ENCODE measurements around the gene CCDC38.

Gene CCDC38

DNA sequence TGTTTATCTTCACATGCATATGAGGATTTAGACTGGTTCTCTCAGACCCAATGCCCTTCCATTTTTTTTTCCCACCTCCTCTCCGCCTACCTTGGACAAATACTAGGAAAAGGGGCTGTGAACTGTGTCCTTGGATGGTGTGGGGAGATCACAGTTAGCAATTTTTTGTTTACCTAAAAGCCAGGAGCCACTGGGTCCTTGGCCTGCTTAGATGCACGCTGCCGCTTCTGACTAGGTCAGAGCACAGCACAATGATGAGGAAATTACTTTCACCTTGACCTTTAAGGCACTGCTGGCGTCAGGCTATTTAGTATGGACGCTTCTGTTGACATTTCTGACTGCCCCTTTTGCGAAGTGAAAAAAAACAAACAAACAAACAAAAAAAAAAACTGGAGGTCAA is 1.9 kb downstream of the CCDC38 start:
- no peak overlapping the region for H3K9ac ChIP-seq (ENCODE audit: low read length in 2 of 2)
- H3K27ac ChIP-seq (ENCODE audit: low read length), result no peak overlapping the region
- no peaks in the 10 kb centered on the region for H3K36me3 ChIP-seq (ENCODE audit: control insufficient read depth in 2 of 2, insufficient read depth in 2 of 2, low read length in 2 of 2)
- no peak overlapping the region for H3K4me3 ChIP-seq (ENCODE audit: low read length in 2 of 2)
- peaks cover 6% of the 10 kb centered on the region for H3K4me1 ChIP-seq (ENCODE audit: control insufficient read depth, insufficient read depth, low read length)
- H3K27me3 ChIP-seq (ENCODE audit: control insufficient read depth in 1 of 2, insufficient read depth in 2 of 2, low read length in 2 of 2), result no peaks in the 10 kb centered on the region
- H3K9me3 ChIP-seq (ENCODE audit: control insufficient read depth in 2 of 2, low read length in 2 of 2), result no peaks in the 10 kb centered on the region

DNA sequence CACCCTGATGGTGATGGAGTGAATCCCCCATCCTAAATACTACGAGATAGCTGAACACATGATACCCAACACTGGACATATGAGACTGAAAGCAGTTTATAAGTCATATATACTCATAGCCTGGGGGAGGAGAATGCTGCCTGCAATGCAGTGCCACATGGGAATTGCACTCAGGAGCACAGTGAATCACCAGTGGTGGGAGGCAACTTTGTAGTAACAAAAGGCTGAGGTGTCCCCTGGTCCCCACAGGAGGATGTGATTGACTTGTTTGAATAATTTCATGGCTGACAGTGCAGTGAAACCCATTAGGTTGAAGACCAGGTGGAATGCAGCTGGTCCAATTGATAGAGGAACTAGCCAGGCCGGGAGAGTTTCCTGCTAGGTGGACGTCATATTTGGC is 20.2 kb downstream of the CCDC38 start:
- H3K36me3 ChIP-seq (ENCODE audit: control insufficient read depth in 2 of 2, insufficient read depth in 2 of 2, low read length in 2 of 2), result no peaks in the 10 kb centered on the region
- H3K4me3 ChIP-seq (ENCODE audit: low read length in 2 of 2), result no peak overlapping the region
- no peak overlapping the region for H3K9ac ChIP-seq (ENCODE audit: low read length in 2 of 2)
- H3K4me1 ChIP-seq (ENCODE audit: control insufficient read depth, insufficient read depth, low read length), result no peaks in the 10 kb centered on the region
- H3K9me3 ChIP-seq (ENCODE audit: control insufficient read depth in 2 of 2, low read length in 2 of 2), result no peaks in the 10 kb centered on the region
- H3K27me3 ChIP-seq (ENCODE audit: control insufficient read depth in 1 of 2, insufficient read depth in 2 of 2, low read length in 2 of 2), result no peaks in the 10 kb centered on the region
- no peak overlapping the region for H3K27ac ChIP-seq (ENCODE audit: low read length)

DNA sequence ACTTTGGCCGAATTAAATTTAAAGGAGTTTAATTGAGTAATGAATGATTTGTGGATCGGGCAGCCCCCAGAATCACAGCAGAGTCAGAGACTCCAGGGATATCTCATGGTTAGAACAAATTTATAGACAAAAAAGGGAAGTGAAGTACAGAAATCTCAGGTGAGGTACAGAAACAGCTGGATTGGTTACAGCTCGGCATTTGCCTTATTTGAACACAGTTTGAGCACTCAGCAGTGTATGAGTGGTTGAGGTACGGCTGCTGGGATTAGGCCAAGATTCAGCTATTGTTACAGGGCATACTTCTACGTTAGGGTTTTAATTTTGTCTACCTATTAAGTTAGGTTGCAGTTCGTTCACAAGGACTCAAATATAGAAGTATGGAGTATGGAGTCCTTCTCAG is 23.3 kb downstream of the CCDC38 start:
- H3K27ac ChIP-seq (ENCODE audit: low read length), result no peak overlapping the region
- no peaks in the 10 kb centered on the region for H3K9me3 ChIP-seq (ENCODE audit: control insufficient read depth in 2 of 2, low read length in 2 of 2)
- no peak overlapping the region for H3K9ac ChIP-seq (ENCODE audit: low read length in 2 of 2)

DNA sequence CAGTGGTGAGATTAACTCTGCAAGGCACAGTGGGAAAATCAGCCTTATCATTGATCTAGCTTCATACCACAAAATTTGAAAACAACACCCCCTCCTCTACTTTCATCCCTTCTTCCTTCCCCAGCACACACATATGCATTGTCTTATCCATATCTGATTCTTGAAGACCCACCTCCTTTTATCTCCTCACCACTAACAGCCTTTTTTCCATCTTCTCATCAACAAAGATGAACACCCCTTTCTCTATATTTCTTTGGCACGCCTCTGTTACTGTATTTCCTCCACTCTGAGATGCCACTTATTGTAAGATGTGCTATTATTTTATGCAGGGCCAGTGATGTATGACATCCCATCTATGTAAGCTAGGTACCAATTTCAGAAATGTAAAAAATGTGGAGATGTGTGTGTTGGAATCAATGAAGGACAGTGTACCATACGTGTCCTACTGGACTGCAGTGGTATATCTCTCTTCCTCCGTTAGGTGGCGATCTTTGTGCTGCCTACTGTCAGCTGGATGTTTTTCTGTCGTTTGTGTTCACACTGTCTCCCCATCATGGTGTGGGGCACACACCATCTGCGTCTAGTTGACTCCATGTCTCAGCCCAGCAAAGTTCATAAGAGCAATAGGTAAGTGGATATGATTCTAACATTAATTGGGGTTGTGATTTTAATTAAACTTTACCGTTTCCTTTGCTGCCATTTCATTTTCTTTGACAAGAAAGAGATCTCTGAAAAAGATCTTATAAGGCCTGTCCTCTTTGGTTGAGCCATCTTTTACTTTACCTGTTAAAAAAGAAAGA is 24.0 kb downstream of the CCDC38 start:
- H3K4me1 ChIP-seq (ENCODE audit: control insufficient read depth, insufficient read depth, low read length), result no peaks in the 10 kb centered on the region
- no peak overlapping the region for H3K4me3 ChIP-seq (ENCODE audit: low read length in 2 of 2)
- no peaks in the 10 kb centered on the region for H3K27me3 ChIP-seq (ENCODE audit: control insufficient read depth in 1 of 2, insufficient read depth in 2 of 2, low read length in 2 of 2)
- no peak overlapping the region for H3K9ac ChIP-seq (ENCODE audit: low read length in 2 of 2)
- H3K36me3 ChIP-seq (ENCODE audit: control insufficient read depth in 2 of 2, insufficient read depth in 2 of 2, low read length in 2 of 2), result no peaks in the 10 kb centered on the region
- no peaks in the 10 kb centered on the region for H3K9me3 ChIP-seq (ENCODE audit: control insufficient read depth in 2 of 2, low read length in 2 of 2)
- no peak overlapping the region for H3K27ac ChIP-seq (ENCODE audit: low read length)

More for the DNA sequence above, 23.3 kb downstream of the CCDC38 start:
- Histone ChIP-seq H3K4me1 (ENCODE audit: control insufficient read depth, insufficient read depth, low read length) (no peaks in the 10 kb centered on the region), H3K27me3 (ENCODE audit: control insufficient read depth in 1 of 2, insufficient read depth in 2 of 2, low read length in 2 of 2) (no peaks in the 10 kb centered on the region), H3K4me3 (ENCODE audit: low read length in 2 of 2) (no peak overlapping the region), H3K36me3 (ENCODE audit: control insufficient read depth in 2 of 2, insufficient read depth in 2 of 2, low read length in 2 of 2) (no peaks in the 10 kb centered on the region)

DNA sequence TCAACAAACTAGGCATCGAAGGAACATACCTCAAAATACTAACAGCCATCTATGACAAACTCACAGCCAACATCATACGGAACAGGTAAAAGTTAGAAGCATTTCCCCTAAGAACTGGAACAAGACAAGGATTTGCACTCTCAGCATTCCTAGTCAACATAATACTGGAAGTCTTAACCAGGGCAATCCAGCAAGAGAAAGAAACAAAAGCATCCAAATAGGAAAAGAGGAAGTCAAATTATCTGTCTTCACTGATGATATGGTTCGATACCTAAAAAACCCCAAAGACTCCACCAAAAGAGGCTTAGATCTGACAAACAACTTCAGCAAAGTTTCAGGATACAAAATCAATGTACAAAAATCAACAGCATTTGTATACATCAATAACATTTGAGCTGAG is 32.5 kb downstream of the CCDC38 start:
- Histone ChIP-seq H3K4me3 (ENCODE audit: low read length in 2 of 2) (no peak overlapping the region), H3K4me1 (ENCODE audit: control insufficient read depth, insufficient read depth, low read length) (no peaks in the 10 kb centered on the region), H3K27ac (ENCODE audit: low read length) (no peak overlapping the region), H3K9ac (ENCODE audit: low read length in 2 of 2) (no peak overlapping the region), H3K27me3 (ENCODE audit: control insufficient read depth in 1 of 2, insufficient read depth in 2 of 2, low read length in 2 of 2) (no peaks in the 10 kb centered on the region), H3K9me3 (ENCODE audit: control insufficient read depth in 2 of 2, low read length in 2 of 2) (no peaks in the 10 kb centered on the region), H3K36me3 (ENCODE audit: control insufficient read depth in 2 of 2, insufficient read depth in 2 of 2, low read length in 2 of 2) (no peaks in the 10 kb centered on the region)

DNA sequence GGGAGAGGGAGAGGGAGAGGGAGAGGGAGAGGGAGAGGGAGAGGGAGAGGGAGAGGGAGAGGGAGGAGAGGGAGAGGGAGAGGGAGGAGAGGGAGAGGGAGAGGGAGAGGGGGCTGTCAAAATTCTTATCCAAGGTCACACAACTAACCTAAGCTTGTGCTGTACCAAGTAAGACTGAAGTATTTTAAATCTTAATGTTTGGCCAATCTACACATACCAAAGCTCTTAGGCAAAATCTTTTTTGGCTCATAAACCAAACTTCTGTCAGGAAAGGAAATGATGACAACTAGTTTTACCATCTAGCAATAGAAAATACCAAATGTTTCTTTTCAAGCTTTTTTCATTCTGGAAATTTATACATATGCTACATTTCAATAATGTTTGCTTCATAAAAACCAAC is 33.8 kb downstream of the CCDC38 start:
- H3K36me3 ChIP-seq (ENCODE audit: control insufficient read depth in 2 of 2, insufficient read depth in 2 of 2, low read length in 2 of 2), result no peaks in the 10 kb centered on the region
- no peak overlapping the region for H3K9ac ChIP-seq (ENCODE audit: low read length in 2 of 2)
- H3K9me3 ChIP-seq (ENCODE audit: control insufficient read depth in 2 of 2, low read length in 2 of 2), result no peaks in the 10 kb centered on the region
- H3K27me3 ChIP-seq (ENCODE audit: control insufficient read depth in 1 of 2, insufficient read depth in 2 of 2, low read length in 2 of 2), result no peaks in the 10 kb centered on the region
- no peaks in the 10 kb centered on the region for H3K4me1 ChIP-seq (ENCODE audit: control insufficient read depth, insufficient read depth, low read length)
- H3K4me3 ChIP-seq (ENCODE audit: low read length in 2 of 2), result no peak overlapping the region
- no peak overlapping the region for H3K27ac ChIP-seq (ENCODE audit: low read length)

DNA sequence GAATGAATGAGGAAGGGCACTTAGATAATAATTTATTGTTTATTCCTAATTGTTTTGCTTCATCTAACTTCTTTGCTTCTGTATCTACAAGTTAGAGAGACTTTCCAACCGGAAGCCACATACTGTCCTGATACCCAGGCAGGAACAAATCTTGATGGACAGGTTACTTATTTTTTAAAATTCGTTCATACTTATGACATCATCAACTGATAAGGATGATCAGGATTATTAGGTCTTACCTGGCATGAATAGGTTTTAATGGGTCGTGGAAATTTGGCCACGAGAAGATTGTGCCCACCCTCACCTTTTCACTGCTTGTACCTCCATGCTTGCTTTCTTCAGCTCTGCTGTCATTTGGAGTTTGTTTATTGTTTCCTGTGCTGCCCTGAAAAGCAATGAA is 44.3 kb downstream of the CCDC38 start:
- H3K4me1 ChIP-seq (ENCODE audit: control insufficient read depth, insufficient read depth, low read length), result no peaks in the 10 kb centered on the region
- no peaks in the 10 kb centered on the region for H3K9me3 ChIP-seq (ENCODE audit: control insufficient read depth in 2 of 2, low read length in 2 of 2)
- no peak overlapping the region for H3K4me3 ChIP-seq (ENCODE audit: low read length in 2 of 2)
- H3K36me3 ChIP-seq (ENCODE audit: control insufficient read depth in 2 of 2, insufficient read depth in 2 of 2, low read length in 2 of 2), result no peaks in the 10 kb centered on the region
- H3K9ac ChIP-seq (ENCODE audit: low read length in 2 of 2), result no peak overlapping the region
- H3K27ac ChIP-seq (ENCODE audit: low read length), result no peak overlapping the region
- H3K27me3 ChIP-seq (ENCODE audit: control insufficient read depth in 1 of 2, insufficient read depth in 2 of 2, low read length in 2 of 2), result no peaks in the 10 kb centered on the region

DNA sequence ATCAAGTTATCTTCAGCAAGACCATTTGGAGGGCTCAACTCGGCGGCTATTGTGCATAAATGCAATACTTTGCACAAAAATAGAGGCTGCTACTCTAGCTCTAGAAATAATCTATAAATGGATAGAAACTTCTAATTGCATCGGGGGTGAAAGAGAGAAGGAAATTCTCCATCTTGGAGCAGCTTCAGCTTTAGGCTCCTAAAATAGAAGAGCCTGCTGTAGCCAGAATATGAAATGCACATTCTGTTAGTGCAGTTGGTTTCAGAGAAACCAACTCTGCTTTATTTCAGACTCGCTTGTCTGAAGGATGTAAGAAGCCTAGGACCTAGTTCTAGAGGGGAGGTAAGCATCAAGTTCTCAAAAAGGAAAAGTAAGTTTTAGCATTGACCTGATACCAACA is 45.6 kb downstream of the CCDC38 start:
- no peak overlapping the region for H3K9ac ChIP-seq (ENCODE audit: low read length in 2 of 2)
- no peaks in the 10 kb centered on the region for H3K27me3 ChIP-seq (ENCODE audit: control insufficient read depth in 1 of 2, insufficient read depth in 2 of 2, low read length in 2 of 2)
- no peak overlapping the region for H3K4me3 ChIP-seq (ENCODE audit: low read length in 2 of 2)

DNA sequence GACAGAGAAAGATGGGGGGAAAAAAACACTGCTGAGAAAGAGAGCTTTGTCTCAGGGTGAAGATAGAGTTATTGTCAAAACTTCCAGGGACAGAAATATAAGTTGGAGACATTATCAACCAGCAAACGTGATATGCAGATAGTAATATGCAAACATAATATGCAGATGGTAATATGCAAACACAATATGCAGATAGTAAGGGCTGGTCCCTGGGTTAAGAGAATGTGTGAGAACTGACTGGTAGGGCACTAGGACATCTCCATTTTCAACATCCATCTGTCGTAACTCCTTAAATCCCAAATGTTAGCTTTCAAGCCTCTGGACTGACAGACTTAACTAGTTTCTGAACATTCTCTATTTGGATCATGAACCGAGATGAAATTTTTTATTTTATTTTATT is 51.5 kb downstream of the CCDC38 start:
- Histone ChIP-seq H3K9me3 (ENCODE audit: control insufficient read depth in 2 of 2, low read length in 2 of 2) (no peaks in the 10 kb centered on the region), H3K36me3 (ENCODE audit: control insufficient read depth in 2 of 2, insufficient read depth in 2 of 2, low read length in 2 of 2) (no peaks in the 10 kb centered on the region), H3K9ac (ENCODE audit: low read length in 2 of 2) (no peak overlapping the region), H3K27me3 (ENCODE audit: control insufficient read depth in 1 of 2, insufficient read depth in 2 of 2, low read length in 2 of 2) (peaks cover 0 to 2% of the 10 kb centered on the region in 2 donors), H3K4me1 (ENCODE audit: control insufficient read depth, insufficient read depth, low read length) (no peaks in the 10 kb centered on the region), H3K4me3 (ENCODE audit: low read length in 2 of 2) (no peak overlapping the region), H3K27ac (ENCODE audit: low read length) (no peak overlapping the region)

More for the DNA sequence above, 45.6 kb downstream of the CCDC38 start:
- Histone ChIP-seq H3K36me3 (ENCODE audit: control insufficient read depth in 2 of 2, insufficient read depth in 2 of 2, low read length in 2 of 2) (no peaks in the 10 kb centered on the region), H3K27ac (ENCODE audit: low read length) (no peak overlapping the region), H3K4me1 (ENCODE audit: control insufficient read depth, insufficient read depth, low read length) (no peaks in the 10 kb centered on the region), H3K9me3 (ENCODE audit: control insufficient read depth in 2 of 2, low read length in 2 of 2) (no peaks in the 10 kb centered on the region)

DNA sequence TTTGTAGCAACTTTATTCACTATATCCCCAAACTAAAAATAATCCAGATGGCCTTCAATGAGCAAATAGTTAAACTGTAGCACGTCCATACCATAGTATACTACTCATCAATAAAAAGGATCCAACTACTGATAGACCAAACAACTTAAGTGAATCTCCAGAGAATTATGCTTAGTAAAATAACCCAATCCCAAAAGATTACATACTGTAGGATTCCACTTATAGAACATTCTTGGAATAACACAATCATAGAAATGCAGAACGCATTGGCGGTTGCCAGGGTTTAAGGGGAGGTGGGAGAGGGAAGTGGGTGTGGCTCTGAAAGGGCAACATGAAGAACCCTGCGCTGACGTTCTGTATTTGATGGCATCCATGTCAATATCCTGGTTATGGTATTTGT is 55.1 kb downstream of the CCDC38 start:
- H3K4me1 ChIP-seq (ENCODE audit: control insufficient read depth, insufficient read depth, low read length), result no peaks in the 10 kb centered on the region
- H3K9me3 ChIP-seq (ENCODE audit: control insufficient read depth in 2 of 2, low read length in 2 of 2), result peaks cover 0 to 2% of the 10 kb centered on the region in 2 donors
- H3K9ac ChIP-seq (ENCODE audit: low read length in 2 of 2), result no peak overlapping the region
- no peak overlapping the region for H3K4me3 ChIP-seq (ENCODE audit: low read length in 2 of 2)
- no peak overlapping the region for H3K27ac ChIP-seq (ENCODE audit: low read length)
- H3K36me3 ChIP-seq (ENCODE audit: control insufficient read depth in 2 of 2, insufficient read depth in 2 of 2, low read length in 2 of 2), result no peaks in the 10 kb centered on the region
- H3K27me3 ChIP-seq (ENCODE audit: control insufficient read depth in 1 of 2, insufficient read depth in 2 of 2, low read length in 2 of 2), result peaks cover 0 to 2% of the 10 kb centered on the region in 2 donors

DNA sequence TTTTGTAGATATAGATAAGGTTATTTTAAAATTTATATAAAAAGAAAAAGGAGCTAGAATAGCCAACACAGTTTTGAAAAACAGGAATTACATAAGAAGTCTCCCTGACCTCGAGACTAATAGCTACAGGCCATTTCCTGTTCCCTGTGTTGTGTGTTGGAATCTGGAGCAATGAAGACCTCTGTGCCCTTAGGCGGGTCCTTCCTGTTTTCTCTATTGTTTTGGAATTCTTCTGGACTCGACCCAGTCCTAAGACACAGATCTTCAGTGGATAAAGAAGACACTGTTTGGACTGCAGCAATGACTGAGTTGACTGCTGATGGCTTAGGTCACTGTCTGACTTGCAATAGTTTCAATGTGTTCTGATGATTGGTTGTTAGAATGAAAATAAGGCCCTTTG is 57.4 kb downstream of the CCDC38 start:
- no peak overlapping the region for H3K27ac ChIP-seq (ENCODE audit: low read length)
- H3K36me3 ChIP-seq (ENCODE audit: control insufficient read depth in 2 of 2, insufficient read depth in 2 of 2, low read length in 2 of 2), result no peaks in the 10 kb centered on the region
- no peak overlapping the region for H3K9ac ChIP-seq (ENCODE audit: low read length in 2 of 2)
- no peaks in the 10 kb centered on the region for H3K27me3 ChIP-seq (ENCODE audit: control insufficient read depth in 1 of 2, insufficient read depth in 2 of 2, low read length in 2 of 2)
- H3K9me3 ChIP-seq (ENCODE audit: control insufficient read depth in 2 of 2, low read length in 2 of 2), result peaks cover 0 to 2% of the 10 kb centered on the region in 2 donors
- H3K4me1 ChIP-seq (ENCODE audit: control insufficient read depth, insufficient read depth, low read length), result no peaks in the 10 kb centered on the region
- no peak overlapping the region for H3K4me3 ChIP-seq (ENCODE audit: low read length in 2 of 2)
